ENCODE data around the gene ESRRG.

The ESRRG gene

GRCh38 chr1:216500273-216500967 lies 222.8 kb downstream of the ESRRG start:
- TF ChIP-seq CTCF (IDR thresholded peaks at IDR 0.05), result no peak
- Histone ChIP-seq H3K9me3 (no peaks in the 10 kb centered on the region), H3K4me1 (ENCODE audit: control insufficient read depth in 1 of 2, insufficient read depth in 1 of 2, low read depth in 1 of 2, low read length in 1 of 2) (no peaks in the 10 kb centered on the region), H3K36me3 (no peaks in the 10 kb centered on the region), H3K27me3 (no peaks in the 10 kb centered on the region), H3K27ac (no peak overlapping the region), H3K4me3 (ENCODE audit: low read depth in 1 of 2, low read length in 1 of 2) (no peak overlapping the region)

GRCh38 chr1:216499581-216500272 lies 223.5 kb downstream of the ESRRG start:
- H3K27me3 ChIP-seq, result no peaks in the 10 kb centered on the region
- H3K4me3 ChIP-seq (ENCODE audit: low read depth in 1 of 2, low read length in 1 of 2), result no peak overlapping the region
- no peaks in the 10 kb centered on the region for H3K9me3 ChIP-seq
- no peak overlapping the region for H3K27ac ChIP-seq
- H3K36me3 ChIP-seq, result no peaks in the 10 kb centered on the region
- H3K4me1 ChIP-seq (ENCODE audit: control insufficient read depth in 1 of 2, insufficient read depth in 1 of 2, low read depth in 1 of 2, low read length in 1 of 2), result no peaks in the 10 kb centered on the region
- TF ChIP-seq CTCF (IDR thresholded peaks at IDR 0.05), result no peak

GRCh38 chr1:216498277-216498676 lies 225.0 kb downstream of the ESRRG start:
- H3K27ac ChIP-seq, result no peak overlapping the region
- no peaks in the 10 kb centered on the region for H3K27me3 ChIP-seq
- TF ChIP-seq CTCF (IDR thresholded peaks at IDR 0.05), result no peak

GRCh38 chr1:216485042-216485441 lies 238.2 kb downstream of the ESRRG start:
- Histone ChIP-seq H3K4me1 (ENCODE audit: control insufficient read depth in 1 of 2, insufficient read depth in 1 of 2, low read depth in 1 of 2, low read length in 1 of 2) (no peaks in the 10 kb centered on the region), H3K36me3 (no peaks in the 10 kb centered on the region), H3K27me3 (no peaks in the 10 kb centered on the region), H3K27ac (no peak overlapping the region), H3K4me3 (ENCODE audit: low read depth in 1 of 2, low read length in 1 of 2) (no peak overlapping the region), H3K9me3 (no peaks in the 10 kb centered on the region)
- TF ChIP-seq CTCF (IDR thresholded peaks at IDR 0.05), result no peak

More at GRCh38 chr1:216498277-216498676, 225.0 kb downstream of the ESRRG start:
- Histone ChIP-seq H3K36me3 (no peaks in the 10 kb centered on the region), H3K4me3 (ENCODE audit: low read depth in 1 of 2, low read length in 1 of 2) (no peak overlapping the region), H3K4me1 (ENCODE audit: control insufficient read depth in 1 of 2, insufficient read depth in 1 of 2, low read depth in 1 of 2, low read length in 1 of 2) (no peaks in the 10 kb centered on the region), H3K9me3 (no peaks in the 10 kb centered on the region)

GRCh38 chr1:216483672-216484401 lies 239.4 kb downstream of the ESRRG start:
- Histone ChIP-seq H3K4me1 (ENCODE audit: control insufficient read depth in 1 of 2, insufficient read depth in 1 of 2, low read depth in 1 of 2, low read length in 1 of 2) (no peaks in the 10 kb centered on the region), H3K4me3 (ENCODE audit: low read depth in 1 of 2, low read length in 1 of 2) (no peak overlapping the region), H3K9me3 (no peaks in the 10 kb centered on the region), H3K27ac (no peak overlapping the region), H3K36me3 (no peaks in the 10 kb centered on the region), H3K27me3 (no peaks in the 10 kb centered on the region)
- no peak for TF ChIP-seq CTCF (IDR thresholded peaks at IDR 0.05)
